Ovary (tissue), 9 donors: ENCODE measurements around the gene RAPSN. TPM values are rescaled to one million over a fixed set of nuclear protein-coding genes. Genes with fewer than 3 reads are reported as not detected.

Experiments used
- DNase-seq, 5 donors: peaks; one replicate each; pipeline ENCODE4 v3.0.0-alpha.2; 2019 to 2020
- H3K27ac ChIP-seq, 2 donors: fragments of 200-600 bp; one replicate each; pipeline versions ENCODE4 v1.5.1 to v1.8.0; 2019 to 2022
- H3K27me3 ChIP-seq: fragments of 200-600 bp; one replicate; pipeline ENCODE4 v1.8.0; 2022
- H3K36me3 ChIP-seq: fragments of 200-600 bp; sonication (generic); one replicate; pipeline ENCODE4 v1.5.1; 2019
- H3K4me1 ChIP-seq: one replicate; pipeline ENCODE4 v1.8.1; 2013; ENCODE audit warnings: mild to moderate bottlenecking, moderate library complexity; ENCODE audit not compliant: insufficient read depth
- H3K4me3 ChIP-seq: fragments of 200-600 bp; sonication (generic); one replicate; pipeline ENCODE4 v1.5.1; 2017
- H3K9me3 ChIP-seq, 2 donors: fragments of 200-600 bp in 1 of 2; sonication (generic) in 1 of 2; one replicate each; pipeline versions ENCODE4 v1.5.1 to v1.8.1; 2013 to 2019; ENCODE audit warnings: mild to moderate bottlenecking in 1 of 2, moderate library complexity in 1 of 2
- CTCF ChIP-seq, 3 donors: fragments of 450-650 bp in 2 of 3; fragments of 200-600 bp in 1 of 3; IDR thresholded peaks; one replicate each; pipeline versions ENCODE4 v1.5.1 to v1.8.0; 2016 to 2022; ENCODE audit warnings: antibody characterized with exemption in 3 of 3, mild to moderate bottlenecking in 1 of 3
- EP300 ChIP-seq: sonication (generic); formaldehyde crosslinking; IDR thresholded peaks from one replicate; pipeline ENCODE4 v1.6.1; 2017; ENCODE audit warnings: antibody characterized with exemption
- POLR2A ChIP-seq: fragments of 450-650 bp; IDR thresholded peaks from one replicate; pipeline ENCODE4 v1.6.1; 2017; ENCODE audit warnings: antibody characterized with exemption, mild to moderate bottlenecking, moderate library complexity
- WGBS, 3 donors: extraction: QIAGEN DNeasy Blood & Tissue Kit in 1 of 3; methylation state at CpG; one replicate each; pipeline versions ENCODE4 v1.1.5 to v1.1.7; 2013 to 2017; 5-methylcytosine and 5-hydroxymethylcytosine counted together
- intact Hi-C, 4 donors: fragments of 100-400 bp; cut with DNase I; formaldehyde crosslinking; loops; one replicate each; pipeline versions ENCODE4 v1.11.0 to v1.15.1; 2022 to 2023
- polyA plus RNA-seq, 2 donors: library from polyadenylated mRNA; stranded (reverse); fragments of 200-250 nt in 1 of 2; fragments of 350-450 nt in 1 of 2; fragmentation: Illumina TruSeq in 1 of 2; extraction: RNeasy Lipid Tissue Mini Kit (QIAGEN cat#74804) in 1 of 2; gene quantifications; one replicate each; pipeline ENCODE4 v1.2.3, GENCODE V29; 2013 to 2014
- total RNA-seq, 7 donors: library from RNA; depleted of rRNA in 2 of 7; stranded (reverse); fragments of >200 nt in 2 of 7; fragmentation: NEBNext Ultra II Directional in 3 of 7; extraction: Animal tissue kit (Norgen Biotek cat#: 25700) in 3 of 7; gene quantifications; one replicate each; pipeline versions ENCODE4 v1.1.0 to v1.2.4, GENCODE V29; 2016 to 2023
- donor health status: DM: no; HTN: no; CAD: no; lungs with moderate emphysema.
- donor health status: DM: no; HTN: no; CAD: no.
- donor health status: Bipolar disorder and iron deficiency.
- donor health status: DM: yes; HTN: yes; CAD: no.
- donor health status: DM: no; HTN: no; CAD: no.
- donor health status: DM: yes; HTN: yes; CAD: no.

Gene RAPSN
- total and polyA plus RNA-seq, 9 donors = 0.08 to 0.43 (median 0.28) TPM; not detected in 5

GRCh38 chr11:47435687-47436086, 13.2 kb downstream of the RAPSN start:
- H3K27ac ChIP-seq = no peak overlapping the region
- H3K27me3 ChIP-seq = no peaks in the 10 kb centered on the region
- intact Hi-C loops = no loop called here
- no peaks in the 10 kb centered on the region for H3K9me3 ChIP-seq
- no peak overlapping the region for H3K4me3 ChIP-seq
- no peak for TF ChIP-seq CTCF (IDR thresholded peaks at IDR 0.05)
- no peak for TF ChIP-seq EP300
- no peak for TF ChIP-seq POLR2A
- no peaks in the 10 kb centered on the region for H3K36me3 ChIP-seq
- H3K4me1 ChIP-seq = no peaks in the 10 kb centered on the region
- WGBS, 3 donors = 93 to 97% (median 96%) methylated on average over 3 of the region's 3 CpGs
- DNase-seq = no peak

DNA sequence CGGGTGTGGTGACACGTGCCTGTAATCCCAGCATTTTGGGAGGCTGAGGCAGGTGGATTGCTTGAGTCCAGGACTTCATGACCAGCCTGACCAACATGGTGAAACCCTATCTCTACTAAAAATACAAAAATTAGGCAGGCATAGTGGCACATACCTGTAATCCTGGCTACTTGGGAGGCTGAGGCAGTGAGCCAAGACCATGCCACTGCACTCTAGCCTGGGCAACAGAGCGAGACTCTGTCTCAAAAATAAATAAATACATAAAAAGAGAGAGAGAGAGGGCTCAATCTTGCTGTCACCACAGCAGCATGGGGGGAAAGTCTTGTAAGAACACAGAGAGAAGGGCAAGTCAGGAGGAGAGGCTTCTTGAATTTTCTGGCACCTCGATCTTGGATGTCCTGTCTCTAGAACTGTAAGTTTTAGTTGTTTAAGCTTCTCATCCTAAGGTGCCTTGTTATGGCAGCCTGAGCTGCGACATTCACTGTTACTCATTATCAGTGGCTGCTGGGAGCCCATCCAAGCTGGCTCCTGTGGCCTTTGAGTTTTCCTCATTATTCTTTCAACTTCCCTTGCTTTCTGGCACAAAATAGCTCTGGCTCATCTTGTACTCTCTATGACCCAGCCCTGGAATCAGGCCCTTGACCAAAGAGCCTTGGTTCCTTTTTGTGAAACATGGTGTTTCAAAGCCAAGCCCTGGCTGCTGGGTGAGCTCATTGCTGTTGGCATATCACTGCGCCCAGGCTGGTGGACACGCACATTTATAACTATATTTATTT, 14.7 kb downstream of the RAPSN start:
- peak in 4 of 5 donors; percentile 65 to 76 (median 69) for DNase-seq
- 55 to 65% (median 55%) methylated on average over 7 of the region's 7 CpGs for WGBS, 3 donors
- Histone ChIP-seq H3K4me3 (no peak overlapping the region), H3K27me3 (no peaks in the 10 kb centered on the region), H3K4me1 (no peaks in the 10 kb centered on the region), H3K9me3 (no peaks in the 10 kb centered on the region), H3K27ac (peak overlapping the region in 1 of 2 donors; percentile 54), H3K36me3 (no peaks in the 10 kb centered on the region)
- intact Hi-C loops = no loop called here
- TF ChIP-seq EP300 (no peak), POLR2A (no peak), CTCF (IDR thresholded peaks at IDR 0.05) (no peak)

DNA sequence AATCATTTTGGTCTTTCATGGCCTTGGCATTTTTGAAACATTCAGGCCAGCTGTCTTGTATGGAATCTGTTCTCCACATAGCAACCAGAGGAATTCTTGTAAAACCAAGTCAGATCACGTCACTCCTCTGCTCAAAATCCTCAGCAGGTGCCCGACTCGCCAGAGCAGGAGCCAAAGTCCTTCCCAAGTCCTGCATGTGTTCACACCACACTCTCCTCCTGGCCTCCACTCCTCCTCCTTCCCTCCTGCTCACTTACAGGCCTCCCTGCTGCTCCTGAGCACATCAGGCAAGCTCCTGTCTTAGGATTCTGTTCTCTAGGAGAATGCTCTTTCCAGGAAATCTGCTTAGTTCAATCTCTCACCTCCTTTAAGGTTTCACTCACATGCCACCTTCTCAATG, 15.8 kb downstream of the RAPSN start:
- WGBS, 3 donors = 70 to 86% (median 73%) methylated on average over 3 of the region's 3 CpGs
- H3K27ac ChIP-seq = no peak overlapping the region
- H3K9me3 ChIP-seq = no peaks in the 10 kb centered on the region
- intact Hi-C loops = no loop called here
- no peaks in the 10 kb centered on the region for H3K36me3 ChIP-seq
- no peaks in the 10 kb centered on the region for H3K4me1 ChIP-seq
- no peak for DNase-seq
- TF ChIP-seq POLR2A (no peak), EP300 (no peak), CTCF (IDR thresholded peaks at IDR 0.05) (no peak)
- H3K4me3 ChIP-seq = no peak overlapping the region
- no peaks in the 10 kb centered on the region for H3K27me3 ChIP-seq

DNA sequence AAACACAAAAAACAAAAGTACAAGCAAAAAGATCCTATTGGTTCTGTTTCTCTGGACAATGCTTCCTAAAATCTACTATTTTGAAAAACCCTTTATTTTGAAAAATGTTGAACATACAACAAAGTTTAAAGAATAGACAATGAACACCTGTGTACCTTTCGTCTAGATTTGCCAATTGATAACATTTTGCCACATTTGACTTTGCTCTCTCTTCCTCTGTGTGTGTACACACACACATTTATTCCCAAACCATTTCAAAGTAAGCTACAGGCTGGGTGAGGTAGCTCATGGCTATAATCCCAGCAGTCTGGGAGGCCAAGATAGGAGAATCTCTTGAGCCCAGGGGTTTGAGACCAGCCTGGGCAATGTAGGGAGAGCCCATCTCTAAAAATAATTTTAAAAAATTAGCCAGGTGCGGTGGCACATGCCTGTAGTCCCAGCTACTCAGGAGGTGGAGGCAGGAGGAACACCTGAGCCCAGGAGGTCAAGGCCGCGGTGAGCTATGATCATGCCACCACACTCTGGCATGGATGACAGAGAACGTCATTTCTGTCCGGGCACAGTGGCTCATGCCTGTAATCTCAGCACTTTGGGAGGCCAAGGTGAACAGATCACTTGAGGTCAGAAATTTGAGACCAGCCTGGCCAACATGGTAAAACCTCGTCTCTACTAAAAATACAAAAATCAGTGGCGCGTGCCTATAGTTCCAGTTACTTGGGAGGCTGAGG, 17.4 kb downstream of the RAPSN start:
- no peak for TF ChIP-seq CTCF (IDR thresholded peaks at IDR 0.05)
- TF ChIP-seq EP300 = no peak
- TF ChIP-seq POLR2A = no peak
- intact Hi-C loops = no loop called here
- Histone ChIP-seq H3K4me3 (no peak overlapping the region), H3K9me3 (no peaks in the 10 kb centered on the region), H3K27me3 (no peaks in the 10 kb centered on the region), H3K4me1 (no peaks in the 10 kb centered on the region), H3K27ac (no peak overlapping the region), H3K36me3 (no peaks in the 10 kb centered on the region)
- WGBS, 3 donors = 74 to 80% (median 77%) methylated on average over 9 of the region's 9 CpGs
- DNase-seq = no peak
